Measurements from ENCODE around the gene CCDC12.

CCDC12 gene

DNA sequence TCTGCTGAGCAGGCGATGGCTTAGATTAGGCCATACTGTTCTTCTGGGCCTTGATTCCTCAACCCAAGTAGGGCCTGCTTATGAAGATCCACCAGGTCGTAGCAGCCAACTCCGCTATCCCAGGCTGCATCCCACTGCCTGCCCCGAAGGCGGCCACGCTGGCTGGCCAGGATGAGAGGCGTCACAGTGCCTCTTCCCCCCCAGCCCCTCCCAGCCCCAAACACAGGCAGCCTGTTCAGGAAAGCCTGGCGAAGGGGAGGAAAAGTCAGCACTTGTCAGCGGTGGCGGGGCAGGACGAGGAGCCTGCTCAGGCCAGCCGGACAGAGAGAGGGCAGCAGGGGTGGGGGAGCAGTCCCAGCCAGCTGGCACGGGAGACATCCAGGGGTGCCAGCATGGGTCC lies 87.8 kb downstream of the CCDC12 start:
- Histone ChIP-seq H3K36me3 (ENCODE audit: insufficient read depth) (no peaks in the 10 kb centered on the region), H3K27me3 (ENCODE audit: insufficient read depth, low read depth) (peaks cover 2% of the 10 kb centered on the region; the same call in 1 of the 2 replicates), H3K27ac (no peak overlapping the region), H3K9ac (no peak overlapping the region), H3K4me1 (ENCODE audit: low read depth, poor library complexity, severe bottlenecking) (no peaks in the 10 kb centered on the region), H2AFZ (ENCODE audit: low read depth) (no peak overlapping the region), H4K20me1 (ENCODE audit: insufficient read depth) (no peaks in the 10 kb centered on the region), H3K4me3 (IDR thresholded peaks at IDR 0.05; ENCODE audit: insufficient read depth, low read depth, low read length) (no peak overlapping the region), H3K4me2 (no peak overlapping the region), H3K79me2 (ENCODE audit: insufficient read depth, low read depth) (no peaks in the 10 kb centered on the region)
- TF ChIP-seq, protein P1, sequence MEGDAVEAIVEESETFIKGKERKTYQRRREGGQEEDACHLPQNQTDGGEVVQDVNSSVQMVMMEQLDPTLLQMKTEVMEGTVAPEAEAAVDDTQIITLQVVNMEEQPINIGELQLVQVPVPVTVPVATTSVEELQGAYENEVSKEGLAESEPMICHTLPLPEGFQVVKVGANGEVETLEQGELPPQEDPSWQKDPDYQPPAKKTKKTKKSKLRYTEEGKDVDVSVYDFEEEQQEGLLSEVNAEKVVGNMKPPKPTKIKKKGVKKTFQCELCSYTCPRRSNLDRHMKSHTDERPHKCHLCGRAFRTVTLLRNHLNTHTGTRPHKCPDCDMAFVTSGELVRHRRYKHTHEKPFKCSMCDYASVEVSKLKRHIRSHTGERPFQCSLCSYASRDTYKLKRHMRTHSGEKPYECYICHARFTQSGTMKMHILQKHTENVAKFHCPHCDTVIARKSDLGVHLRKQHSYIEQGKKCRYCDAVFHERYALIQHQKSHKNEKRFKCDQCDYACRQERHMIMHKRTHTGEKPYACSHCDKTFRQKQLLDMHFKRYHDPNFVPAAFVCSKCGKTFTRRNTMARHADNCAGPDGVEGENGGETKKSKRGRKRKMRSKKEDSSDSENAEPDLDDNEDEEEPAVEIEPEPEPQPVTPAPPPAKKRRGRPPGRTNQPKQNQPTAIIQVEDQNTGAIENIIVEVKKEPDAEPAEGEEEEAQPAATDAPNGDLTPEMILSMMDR (conservative IDR thresholded peaks at IDR 0.05; ENCODE audit: low read depth, low read length): no peak

DNA sequence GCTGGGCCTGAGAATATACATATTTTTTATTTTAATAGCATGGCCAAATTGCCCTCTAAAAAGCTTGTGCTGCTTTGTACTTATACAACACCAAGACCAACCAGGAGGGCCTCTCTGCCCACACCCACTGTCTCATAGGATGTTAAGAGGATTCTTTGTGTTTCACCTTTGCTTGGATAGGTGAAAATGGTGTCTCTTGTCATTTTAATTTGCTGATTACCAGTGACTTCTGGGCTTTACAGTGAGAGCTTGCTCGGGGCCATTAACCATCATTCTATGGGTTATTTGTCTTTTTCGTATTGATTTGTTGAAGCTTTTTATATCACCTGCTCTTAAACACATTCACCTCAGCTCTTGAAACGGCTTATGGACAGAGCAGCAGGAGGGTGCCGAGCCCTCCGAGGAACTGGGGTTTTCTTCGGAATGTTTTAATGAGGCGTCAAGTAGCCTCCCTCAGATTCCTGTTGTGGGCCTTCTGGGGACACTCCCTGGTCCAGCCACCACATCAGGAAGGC lies 88.5 kb downstream of the CCDC12 start:
- no peaks in the 10 kb centered on the region for H3K36me3 ChIP-seq (ENCODE audit: insufficient read depth)
- H3K27ac ChIP-seq: no peak overlapping the region
- no peak overlapping the region for H3K9ac ChIP-seq
- H3K4me2 ChIP-seq: no peak overlapping the region
- H3K4me3 ChIP-seq (IDR thresholded peaks at IDR 0.05; ENCODE audit: insufficient read depth, low read depth, low read length): no peak overlapping the region
- no peaks in the 10 kb centered on the region for H3K4me1 ChIP-seq (ENCODE audit: low read depth, poor library complexity, severe bottlenecking)
- H3K79me2 ChIP-seq (ENCODE audit: insufficient read depth, low read depth): no peaks in the 10 kb centered on the region
- no peaks in the 10 kb centered on the region for H4K20me1 ChIP-seq (ENCODE audit: insufficient read depth)
- H2AFZ ChIP-seq (ENCODE audit: low read depth): no peak overlapping the region
- TF ChIP-seq, protein P1 (conservative IDR thresholded peaks at IDR 0.05; ENCODE audit: low read depth, low read length): no peak
- peaks cover 2% of the 10 kb centered on the region; the same call in 1 of the 2 replicates for H3K27me3 ChIP-seq (ENCODE audit: insufficient read depth, low read depth)

DNA sequence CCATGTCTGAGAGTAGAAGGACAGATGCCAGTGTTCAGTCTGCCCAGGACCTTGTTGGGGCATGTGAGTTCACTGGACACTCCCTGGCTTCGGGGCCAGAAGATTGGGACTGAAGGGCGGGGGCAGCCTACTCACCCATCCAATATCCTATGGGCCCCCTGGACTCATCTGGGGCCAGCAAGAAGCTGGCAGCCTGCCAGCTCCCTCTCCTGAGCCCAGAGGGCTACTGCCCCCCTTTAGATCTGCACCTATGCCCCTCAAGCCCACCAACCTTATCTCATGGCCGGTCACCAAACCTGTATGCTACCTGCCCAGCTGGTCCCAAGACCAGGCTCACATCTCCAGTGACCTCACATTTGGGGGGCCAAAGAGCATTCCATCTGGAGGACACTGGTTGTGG lies 90.9 kb downstream of the CCDC12 start:
- TF ChIP-seq, protein P1 (conservative IDR thresholded peaks at IDR 0.05; ENCODE audit: low read depth, low read length): no peak
- no peak overlapping the region for H3K4me2 ChIP-seq
- no peaks in the 10 kb centered on the region for H3K79me2 ChIP-seq (ENCODE audit: insufficient read depth, low read depth)
- H3K36me3 ChIP-seq (ENCODE audit: insufficient read depth): no peaks in the 10 kb centered on the region
- H3K27me3 ChIP-seq (ENCODE audit: insufficient read depth, low read depth): no peaks in the 10 kb centered on the region
- H4K20me1 ChIP-seq (ENCODE audit: insufficient read depth): no peaks in the 10 kb centered on the region
- no peak overlapping the region for H3K9ac ChIP-seq
- H3K27ac ChIP-seq: no peak overlapping the region
- no peak overlapping the region for H3K4me3 ChIP-seq (IDR thresholded peaks at IDR 0.05; ENCODE audit: insufficient read depth, low read depth, low read length)
- H3K4me1 ChIP-seq (ENCODE audit: low read depth, poor library complexity, severe bottlenecking): no peaks in the 10 kb centered on the region
- no peak overlapping the region for H2AFZ ChIP-seq (ENCODE audit: low read depth)

GRCh38 chr3:46884929-46885328 lies 91.6 kb downstream of the CCDC12 start:
- Histone ChIP-seq H3K4me3 (IDR thresholded peaks at IDR 0.05; ENCODE audit: insufficient read depth, low read depth, low read length) (no peak overlapping the region), H3K4me1 (ENCODE audit: low read depth, poor library complexity, severe bottlenecking) (no peaks in the 10 kb centered on the region), H4K20me1 (ENCODE audit: insufficient read depth) (no peaks in the 10 kb centered on the region), H3K79me2 (ENCODE audit: insufficient read depth, low read depth) (no peaks in the 10 kb centered on the region), H3K27me3 (ENCODE audit: insufficient read depth, low read depth) (no peaks in the 10 kb centered on the region), H3K27ac (no peak overlapping the region), H3K36me3 (ENCODE audit: insufficient read depth) (no peaks in the 10 kb centered on the region), H3K9ac (no peak overlapping the region), H3K4me2 (no peak overlapping the region), H2AFZ (ENCODE audit: low read depth) (no peak overlapping the region)
- TF ChIP-seq, protein P1 (conservative IDR thresholded peaks at IDR 0.05; ENCODE audit: low read depth, low read length): no peak
